Measurements from ENCODE around the gene CDC42SE2. TPM values are rescaled to one million over a fixed set of nuclear protein-coding genes. Genes with fewer than 3 reads are reported as not detected.

The CDC42SE2 gene
- total RNA-seq, 4 donors from 2014 or later = 30.1 to 59.3 (median 35.7) TPM

GRCh38 chr5:131221888-131222287, 42.0 kb upstream of the CDC42SE2 start:
- DNase-seq (ENCODE audit: low spot score) (no peak), ATAC-seq (ENCODE audit: low FRiP score) (no peak)
- TF ChIP-seq, protein P1, sequence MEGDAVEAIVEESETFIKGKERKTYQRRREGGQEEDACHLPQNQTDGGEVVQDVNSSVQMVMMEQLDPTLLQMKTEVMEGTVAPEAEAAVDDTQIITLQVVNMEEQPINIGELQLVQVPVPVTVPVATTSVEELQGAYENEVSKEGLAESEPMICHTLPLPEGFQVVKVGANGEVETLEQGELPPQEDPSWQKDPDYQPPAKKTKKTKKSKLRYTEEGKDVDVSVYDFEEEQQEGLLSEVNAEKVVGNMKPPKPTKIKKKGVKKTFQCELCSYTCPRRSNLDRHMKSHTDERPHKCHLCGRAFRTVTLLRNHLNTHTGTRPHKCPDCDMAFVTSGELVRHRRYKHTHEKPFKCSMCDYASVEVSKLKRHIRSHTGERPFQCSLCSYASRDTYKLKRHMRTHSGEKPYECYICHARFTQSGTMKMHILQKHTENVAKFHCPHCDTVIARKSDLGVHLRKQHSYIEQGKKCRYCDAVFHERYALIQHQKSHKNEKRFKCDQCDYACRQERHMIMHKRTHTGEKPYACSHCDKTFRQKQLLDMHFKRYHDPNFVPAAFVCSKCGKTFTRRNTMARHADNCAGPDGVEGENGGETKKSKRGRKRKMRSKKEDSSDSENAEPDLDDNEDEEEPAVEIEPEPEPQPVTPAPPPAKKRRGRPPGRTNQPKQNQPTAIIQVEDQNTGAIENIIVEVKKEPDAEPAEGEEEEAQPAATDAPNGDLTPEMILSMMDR (IDR thresholded peaks at IDR 0.05) = no peak

- ATAC-seq (ENCODE audit: low FRiP score) = no peak
- no peak for DNase-seq (ENCODE audit: low spot score)
- TF ChIP-seq, protein P1 (IDR thresholded peaks at IDR 0.05) = no peak
Measured at GRCh38 chr5:131222731-131223130, 41.1 kb upstream of the CDC42SE2 start.

DNA sequence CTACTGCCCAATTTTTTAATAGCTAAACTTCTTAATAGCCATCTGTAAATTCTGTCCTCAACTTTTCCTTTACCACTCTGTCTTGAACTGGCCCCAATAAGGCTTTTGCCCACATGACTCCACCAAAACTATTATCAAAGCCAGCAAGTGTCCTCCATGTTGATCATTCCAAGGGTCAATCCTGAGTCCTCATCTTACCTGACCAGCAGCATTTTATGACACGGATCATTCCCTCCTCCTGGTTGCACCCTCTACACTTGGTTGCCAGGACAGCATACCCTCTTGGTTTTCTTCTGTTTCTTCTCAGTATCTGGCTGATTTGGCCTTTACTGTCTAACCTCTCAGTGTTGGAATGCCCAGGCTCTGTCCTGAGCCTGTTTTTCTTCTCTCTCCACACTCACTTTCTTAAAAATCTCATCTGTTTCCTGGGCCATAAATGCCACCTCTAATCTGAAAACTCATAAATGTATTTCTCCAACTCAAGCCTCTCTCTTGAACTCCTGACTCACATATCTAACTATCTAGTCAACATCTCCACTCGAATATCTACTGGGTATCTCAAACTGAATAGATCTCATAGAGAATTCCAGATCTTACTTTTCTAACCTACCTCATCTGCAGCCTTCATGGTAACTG, 40.0 kb upstream of the CDC42SE2 start:
- DNase-seq (ENCODE audit: low spot score) (no peak), ATAC-seq (ENCODE audit: low FRiP score) (no peak)
- TF ChIP-seq, protein P1 (IDR thresholded peaks at IDR 0.05) = no peak

- ATAC-seq (ENCODE audit: low FRiP score) (no peak), DNase-seq (ENCODE audit: low spot score) (no peak)
- TF ChIP-seq, protein P1 (IDR thresholded peaks at IDR 0.05) = no peak
Measured at GRCh38 chr5:131224387-131225201, 39.3 kb upstream of the CDC42SE2 start.

DNA sequence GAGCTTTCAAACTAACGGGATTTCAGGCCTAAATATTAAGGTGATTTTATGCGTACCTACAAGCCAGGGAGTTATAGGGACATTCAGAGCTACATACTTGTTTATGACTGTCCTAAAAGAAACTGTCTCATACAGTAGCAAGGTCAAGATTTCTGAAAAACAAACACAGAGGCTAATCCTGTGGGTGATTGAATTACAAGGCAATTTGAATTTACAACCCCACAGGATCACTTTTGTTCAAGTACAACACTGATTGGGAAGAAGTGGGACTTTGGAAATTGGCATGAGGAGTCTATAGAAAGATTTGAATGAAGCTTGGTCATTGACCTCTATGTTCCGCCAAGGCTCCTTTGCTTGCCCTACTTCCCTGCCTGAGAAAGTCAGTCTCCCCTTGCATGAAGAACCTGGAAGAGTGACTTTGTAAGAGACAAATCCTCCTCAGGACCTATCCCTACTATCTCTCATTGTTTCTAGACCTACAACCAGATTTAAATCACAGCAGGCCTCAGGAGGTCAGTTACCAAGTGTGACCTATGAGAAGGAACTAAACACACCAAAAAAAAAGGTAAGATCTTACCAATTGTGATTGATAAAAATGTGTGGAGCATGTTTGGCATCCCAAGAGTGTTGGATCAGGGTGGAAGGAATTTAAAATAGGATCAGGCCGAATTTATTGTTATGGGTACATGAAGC, 38.4 kb upstream of the CDC42SE2 start:
- TF ChIP-seq, protein P1 (IDR thresholded peaks at IDR 0.05) = no peak
- ATAC-seq (ENCODE audit: low FRiP score) (no peak), DNase-seq (ENCODE audit: low spot score) (no peak)

DNA sequence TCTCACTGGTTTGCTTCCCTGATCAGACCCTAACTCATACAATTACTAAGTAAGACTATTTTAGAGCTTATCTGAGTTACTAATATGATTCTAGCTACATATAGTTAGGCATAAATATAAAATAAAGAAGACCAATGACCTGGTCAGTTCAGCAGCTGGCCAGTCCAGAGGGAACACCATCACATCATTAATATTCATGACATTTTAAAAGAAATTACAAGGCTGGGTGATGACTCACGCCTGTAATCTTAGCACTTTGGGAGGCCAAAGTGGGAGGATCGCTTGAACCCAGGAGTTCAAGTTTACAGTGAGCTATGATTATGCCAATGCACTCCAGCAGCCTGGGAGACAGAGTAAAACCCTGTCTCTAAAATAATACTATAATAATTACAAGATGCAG, 37.0 kb upstream of the CDC42SE2 start:
- TF ChIP-seq, protein P1 (IDR thresholded peaks at IDR 0.05) = no peak

More for the DNA sequence above, 37.0 kb upstream of the CDC42SE2 start:
- no peak for ATAC-seq (ENCODE audit: low FRiP score)
- DNase-seq (ENCODE audit: low spot score) = no peak

Measured in omental fat pad (tissue), 4 donors.